WTC11 (cell line): ENCODE measurements around the gene CLEC16A. TPM values are rescaled to one million over a fixed set of nuclear protein-coding genes. Genes with fewer than 3 reads are reported as not detected.

Experiments
- ATAC-seq: fragments of 200-7000 bp; cut with Tn5 transposase; 2 replicates; pipeline ENCODE4 v1.10.0; 2021; ENCODE audit warnings: mild to moderate bottlenecking, moderate library complexity
- CTCF ChIA-PET: fragments of 300-600 bp; sonication (Branson Sonifier 250); formaldehyde crosslinking; loops from one replicate; lab custom pipeline; 2021; ENCODE audit warnings: antibody characterized with exemption; lab: Charles Lee
- POLR2A ChIA-PET: fragments of 350-600 bp; sonication (Branson Sonifier 250); formaldehyde crosslinking; loops from one replicate; lab custom pipeline; 2021; ENCODE audit warnings: antibody characterized with exemption; lab: Charles Lee
- DNase-seq: peaks from one replicate; pipeline ENCODE4 v3.0.0; 2021; ENCODE audit warnings: low spot score
- H3K27ac Mint-ChIP-seq: 2 replicates; pipeline ENCODE4 v1.8.0; 2021; ENCODE audit warnings: mixed read lengths
- H3K27me3 Mint-ChIP-seq: 2 replicates; pipeline ENCODE4 v1.8.0; 2021; ENCODE audit warnings: low read depth, mild to moderate bottlenecking, moderate library complexity, mixed read lengths
- H3K36me3 Mint-ChIP-seq: 2 replicates; pipeline ENCODE4 v1.8.0; 2021; ENCODE audit warnings: mixed read lengths
- H3K4me1 Mint-ChIP-seq: 2 replicates; pipeline ENCODE4 v1.8.0; 2022; ENCODE audit warnings: mixed read lengths
- H3K4me3 Mint-ChIP-seq: 2 replicates; pipeline ENCODE4 v1.8.0; 2021; ENCODE audit warnings: mild to moderate bottlenecking, moderate library complexity, mixed read lengths
- H3K9me3 Mint-ChIP-seq: 2 replicates; pipeline ENCODE4 v1.8.0; 2021; ENCODE audit warnings: mixed read lengths
- FOXP1 ChIP-seq: sonication (generic); formaldehyde crosslinking; IDR thresholded peaks from 2 replicates; pipeline ENCODE4 v1.8.0; 2022; ENCODE audit warnings: missing genetic modification reagents, mild to moderate bottlenecking, moderate library complexity, borderline replicate concordance
- GTF2I ChIP-seq: fragments of 250-450 bp; sonication (Bioruptor Pico); conservative IDR thresholded peaks from 2 replicates; pipeline ENCODE4 v1.4.0; 2021; ENCODE audit warnings: mild to moderate bottlenecking
- MAX ChIP-seq: sonication (generic); formaldehyde crosslinking; IDR thresholded peaks from 2 replicates; pipeline ENCODE4 v1.8.0; 2022; ENCODE audit warnings: mild to moderate bottlenecking, missing genetic modification reagents
- NFE2L1 ChIP-seq: sonication (generic); formaldehyde crosslinking; IDR thresholded peaks from 2 replicates; pipeline ENCODE4 v1.8.1; 2023; ENCODE audit warnings: missing genetic modification reagents
- NR2C2 ChIP-seq: sonication (generic); formaldehyde crosslinking; IDR thresholded peaks from 2 replicates; pipeline ENCODE4 v1.8.0; 2022; ENCODE audit warnings: mild to moderate bottlenecking, missing genetic modification reagents
- SMAD4 ChIP-seq: sonication (generic); formaldehyde crosslinking; IDR thresholded peaks from 2 replicates; pipeline ENCODE4 v1.8.0; 2022; ENCODE audit warnings: mild to moderate bottlenecking, missing genetic modification reagents
- SP1 ChIP-seq: sonication (generic); formaldehyde crosslinking; conservative IDR thresholded peaks from 2 replicates; pipeline ENCODE4 v1.8.1; 2022; ENCODE audit warnings: missing genetic modification reagents
- TP53 ChIP-seq: sonication (generic); formaldehyde crosslinking; IDR thresholded peaks from 2 replicates; pipeline ENCODE4 v1.8.1; 2023; ENCODE audit warnings: mild to moderate bottlenecking, missing genetic modification reagents
- ZMAT4 ChIP-seq: fragments of 250-450 bp; sonication (Bioruptor Pico); IDR thresholded peaks from 2 replicates; pipeline ENCODE4 v1.9.0; 2021; ENCODE audit warnings: mild to moderate bottlenecking
- ZNF121 ChIP-seq: sonication (generic); formaldehyde crosslinking; IDR thresholded peaks from 2 replicates; pipeline ENCODE4 v1.8.0; 2023; ENCODE audit warnings: missing genetic modification reagents
- ZNF232 ChIP-seq: sonication (generic); formaldehyde crosslinking; IDR thresholded peaks from 2 replicates; pipeline ENCODE4 v1.8.0; 2022; ENCODE audit warnings: mild to moderate bottlenecking, missing genetic modification reagents
- ZNF263 ChIP-seq: sonication (generic); formaldehyde crosslinking; IDR thresholded peaks from 2 replicates; pipeline ENCODE4 v1.8.1; 2022; ENCODE audit warnings: low read depth, mild to moderate bottlenecking, moderate library complexity, missing genetic modification reagents
- total RNA-seq: library from RNA; stranded (reverse); gene quantifications from 3 replicates; pipeline ENCODE4 v1.2.3, GENCODE V29; 2021
- TF ChIP-seq, protein P1 (sequence below): sonication (generic); formaldehyde crosslinking; IDR thresholded peaks from 2 replicates; pipeline ENCODE4 v1.8.0; 2022; ENCODE audit warnings: mild to moderate bottlenecking, missing genetic modification reagents
- TF ChIP-seq, protein P2 (sequence below): sonication (generic); formaldehyde crosslinking; conservative IDR thresholded peaks from 2 replicates; pipeline ENCODE4 v1.8.1; 2023; ENCODE audit warnings: mild to moderate bottlenecking, low read depth, missing genetic modification reagents, moderate library complexity
- TF ChIP-seq, protein P3 (sequence below): sonication (generic); formaldehyde crosslinking; IDR thresholded peaks from 2 replicates; pipeline ENCODE4 v1.8.1; 2023; ENCODE audit warnings: mild to moderate bottlenecking, missing genetic modification reagents, borderline replicate concordance

Gene CLEC16A
- total RNA-seq, 1 experiment from 2014 or later = 14.4 TPM

- Mint-ChIP-seq H3K4me1 (peaks cover 41% of the 10 kb centered on the region), H3K36me3 (no peaks in the 10 kb centered on the region)
- peak; percentile 56 for ATAC-seq
- POLR2A ChIA-PET = no interaction called here
- TF ChIP-seq MAX (CRISPR knock-in tag) (peak; percentile 68), ZMAT4 (CRISPR knock-in tag) (no peak), NFE2L1 (CRISPR knock-in tag) (0 out of 2 replicates have a peak, but pooled peaks have one; percentile 38)
- TF ChIP-seq, all 79 proteins: peak for 2
- H3K4me3 Mint-ChIP-seq = no peak overlapping the region
- CTCF ChIA-PET = interaction anchor here (0.9 to 3.8 kb wide), 6 partner anchors 9 to 330 kb away, joined by 3 to 19 read pairs (median 6); partner anchors contain the start of gene SOCS1
- H3K27ac Mint-ChIP-seq = 0 out of 2 replicates have a peak overlapping the region, but pooled peaks have one; percentile 25
- DNase-seq = peak; percentile 56
- H3K9me3 Mint-ChIP-seq = no peaks in the 10 kb centered on the region
- H3K27me3 Mint-ChIP-seq = no peaks in the 10 kb centered on the region; the same call in 1 of the 2 replicates
Observed at GRCh38 chr16:11201498-11202259, 257.3 kb downstream of the CLEC16A start.

GRCh38 chr16:11202260-11203091 lies 258.1 kb downstream of the CLEC16A start:
- ChIA-PET POLR2A (no interaction called here), CTCF (interaction anchor here (0.9 to 3.8 kb wide), 5 partner anchors 10 to 169 kb away, joined by 3 to 19 read pairs (median 6); partner anchors contain the start of gene SOCS1)
- peak; percentile 31 for ATAC-seq
- TF ChIP-seq SP1 (CRISPR knock-in tag) (no peak), TP53 (CRISPR knock-in tag) (no peak), FOXP1 (no peak), NR2C2 (CRISPR knock-in tag) (no peak), SMAD4 (CRISPR knock-in tag) (no peak), ZMAT4 (CRISPR knock-in tag) (no peak), ZNF232 (no peak)
- TF ChIP-seq, protein P1, sequence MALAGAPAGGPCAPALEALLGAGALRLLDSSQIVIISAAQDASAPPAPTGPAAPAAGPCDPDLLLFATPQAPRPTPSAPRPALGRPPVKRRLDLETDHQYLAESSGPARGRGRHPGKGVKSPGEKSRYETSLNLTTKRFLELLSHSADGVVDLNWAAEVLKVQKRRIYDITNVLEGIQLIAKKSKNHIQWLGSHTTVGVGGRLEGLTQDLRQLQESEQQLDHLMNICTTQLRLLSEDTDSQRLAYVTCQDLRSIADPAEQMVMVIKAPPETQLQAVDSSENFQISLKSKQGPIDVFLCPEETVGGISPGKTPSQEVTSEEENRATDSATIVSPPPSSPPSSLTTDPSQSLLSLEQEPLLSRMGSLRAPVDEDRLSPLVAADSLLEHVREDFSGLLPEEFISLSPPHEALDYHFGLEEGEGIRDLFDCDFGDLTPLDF (CRISPR knock-in tag) = no peak
- TF ChIP-seq, protein P2, sequence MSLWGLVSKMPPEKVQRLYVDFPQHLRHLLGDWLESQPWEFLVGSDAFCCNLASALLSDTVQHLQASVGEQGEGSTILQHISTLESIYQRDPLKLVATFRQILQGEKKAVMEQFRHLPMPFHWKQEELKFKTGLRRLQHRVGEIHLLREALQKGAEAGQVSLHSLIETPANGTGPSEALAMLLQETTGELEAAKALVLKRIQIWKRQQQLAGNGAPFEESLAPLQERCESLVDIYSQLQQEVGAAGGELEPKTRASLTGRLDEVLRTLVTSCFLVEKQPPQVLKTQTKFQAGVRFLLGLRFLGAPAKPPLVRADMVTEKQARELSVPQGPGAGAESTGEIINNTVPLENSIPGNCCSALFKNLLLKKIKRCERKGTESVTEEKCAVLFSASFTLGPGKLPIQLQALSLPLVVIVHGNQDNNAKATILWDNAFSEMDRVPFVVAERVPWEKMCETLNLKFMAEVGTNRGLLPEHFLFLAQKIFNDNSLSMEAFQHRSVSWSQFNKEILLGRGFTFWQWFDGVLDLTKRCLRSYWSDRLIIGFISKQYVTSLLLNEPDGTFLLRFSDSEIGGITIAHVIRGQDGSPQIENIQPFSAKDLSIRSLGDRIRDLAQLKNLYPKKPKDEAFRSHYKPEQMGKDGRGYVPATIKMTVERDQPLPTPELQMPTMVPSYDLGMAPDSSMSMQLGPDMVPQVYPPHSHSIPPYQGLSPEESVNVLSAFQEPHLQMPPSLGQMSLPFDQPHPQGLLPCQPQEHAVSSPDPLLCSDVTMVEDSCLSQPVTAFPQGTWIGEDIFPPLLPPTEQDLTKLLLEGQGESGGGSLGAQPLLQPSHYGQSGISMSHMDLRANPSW (CRISPR knock-in tag) = no peak
- DNase-seq = no peak
- Mint-ChIP-seq H3K4me3 (no peak overlapping the region), H3K36me3 (peaks cover 2% of the 10 kb centered on the region; the same call in 1 of the 2 replicates), H3K27me3 (no peaks in the 10 kb centered on the region; the same call in 1 of the 2 replicates), H3K4me1 (peaks cover 42% of the 10 kb centered on the region), H3K9me3 (peaks cover 3% of the 10 kb centered on the region), H3K27ac (no peak overlapping the region)

GRCh38 chr16:11203111-11203623 lies 258.8 kb downstream of the CLEC16A start:
- DNase-seq (no peak), ATAC-seq (no peak)
- no peak overlapping the region for H3K27ac Mint-ChIP-seq

More at GRCh38 chr16:11203111-11203623, 258.8 kb downstream of the CLEC16A start:
- TF ChIP-seq ZNF232 (no peak), ZMAT4 (CRISPR knock-in tag) (no peak), GTF2I (0 out of 2 replicates have a peak, but pooled peaks have one; percentile 11), ZNF263 (no peak), FOXP1 (no peak), SP1 (CRISPR knock-in tag) (no peak), ZNF121 (CRISPR knock-in tag) (no peak)
- TF ChIP-seq, protein P3, sequence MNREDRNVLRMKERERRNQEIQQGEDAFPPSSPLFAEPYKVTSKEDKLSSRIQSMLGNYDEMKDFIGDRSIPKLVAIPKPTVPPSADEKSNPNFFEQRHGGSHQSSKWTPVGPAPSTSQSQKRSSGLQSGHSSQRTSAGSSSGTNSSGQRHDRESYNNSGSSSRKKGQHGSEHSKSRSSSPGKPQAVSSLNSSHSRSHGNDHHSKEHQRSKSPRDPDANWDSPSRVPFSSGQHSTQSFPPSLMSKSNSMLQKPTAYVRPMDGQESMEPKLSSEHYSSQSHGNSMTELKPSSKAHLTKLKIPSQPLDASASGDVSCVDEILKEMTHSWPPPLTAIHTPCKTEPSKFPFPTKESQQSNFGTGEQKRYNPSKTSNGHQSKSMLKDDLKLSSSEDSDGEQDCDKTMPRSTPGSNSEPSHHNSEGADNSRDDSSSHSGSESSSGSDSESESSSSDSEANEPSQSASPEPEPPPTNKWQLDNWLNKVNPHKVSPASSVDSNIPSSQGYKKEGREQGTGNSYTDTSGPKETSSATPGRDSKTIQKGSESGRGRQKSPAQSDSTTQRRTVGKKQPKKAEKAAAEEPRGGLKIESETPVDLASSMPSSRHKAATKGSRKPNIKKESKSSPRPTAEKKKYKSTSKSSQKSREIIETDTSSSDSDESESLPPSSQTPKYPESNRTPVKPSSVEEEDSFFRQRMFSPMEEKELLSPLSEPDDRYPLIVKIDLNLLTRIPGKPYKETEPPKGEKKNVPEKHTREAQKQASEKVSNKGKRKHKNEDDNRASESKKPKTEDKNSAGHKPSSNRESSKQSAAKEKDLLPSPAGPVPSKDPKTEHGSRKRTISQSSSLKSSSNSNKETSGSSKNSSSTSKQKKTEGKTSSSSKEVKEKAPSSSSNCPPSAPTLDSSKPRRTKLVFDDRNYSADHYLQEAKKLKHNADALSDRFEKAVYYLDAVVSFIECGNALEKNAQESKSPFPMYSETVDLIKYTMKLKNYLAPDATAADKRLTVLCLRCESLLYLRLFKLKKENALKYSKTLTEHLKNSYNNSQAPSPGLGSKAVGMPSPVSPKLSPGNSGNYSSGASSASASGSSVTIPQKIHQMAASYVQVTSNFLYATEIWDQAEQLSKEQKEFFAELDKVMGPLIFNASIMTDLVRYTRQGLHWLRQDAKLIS = no peak
- Mint-ChIP-seq H3K36me3 (peaks cover 2% of the 10 kb centered on the region; the same call in 1 of the 2 replicates), H3K27me3 (no peaks in the 10 kb centered on the region; the same call in 1 of the 2 replicates), H3K4me1 (peaks cover 42% of the 10 kb centered on the region), H3K9me3 (peaks cover 10% of the 10 kb centered on the region), H3K4me3 (no peak overlapping the region)
- CTCF ChIA-PET = interaction anchor here (1.9 to 3.8 kb wide), 2 partner anchors 15 to 168 kb away, joined by 6 to 19 read pairs; no protein-coding TSS in a partner anchor
- POLR2A ChIA-PET = no interaction called here
